ENCODE results near the gene ASB3. TPM values are rescaled to one million over a fixed set of nuclear protein-coding genes. Genes with fewer than 3 reads are reported as not detected.
"Not testable (repeated sequence)": the region's sequence is repeated elsewhere in the genome, so short reads cannot be mapped to it uniquely, and the experiment has no call there.

ASB3 gene
- polyA plus RNA-seq, 5 donors, result 28.3 to 37.6 (median 33.7) TPM

DNA sequence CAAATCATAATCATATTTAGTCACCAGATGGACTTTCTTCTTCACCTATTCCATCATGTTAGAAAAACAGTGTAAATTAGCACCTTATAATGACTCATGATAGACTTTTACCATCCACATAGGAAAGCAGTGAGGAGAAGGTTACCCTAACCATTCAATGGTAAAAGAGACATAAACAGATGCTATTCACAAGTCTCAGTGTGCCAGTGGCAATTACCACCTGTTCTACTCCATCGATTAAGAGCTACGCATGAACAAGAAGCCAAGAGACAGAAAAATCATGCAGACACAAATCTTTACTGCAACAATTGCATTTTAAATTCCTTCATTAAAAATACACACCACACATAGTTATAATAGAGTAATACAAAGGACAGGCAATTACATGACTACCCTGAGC, 125.9 kb downstream of the ASB3 start:
- no peak for DNase-seq

DNA sequence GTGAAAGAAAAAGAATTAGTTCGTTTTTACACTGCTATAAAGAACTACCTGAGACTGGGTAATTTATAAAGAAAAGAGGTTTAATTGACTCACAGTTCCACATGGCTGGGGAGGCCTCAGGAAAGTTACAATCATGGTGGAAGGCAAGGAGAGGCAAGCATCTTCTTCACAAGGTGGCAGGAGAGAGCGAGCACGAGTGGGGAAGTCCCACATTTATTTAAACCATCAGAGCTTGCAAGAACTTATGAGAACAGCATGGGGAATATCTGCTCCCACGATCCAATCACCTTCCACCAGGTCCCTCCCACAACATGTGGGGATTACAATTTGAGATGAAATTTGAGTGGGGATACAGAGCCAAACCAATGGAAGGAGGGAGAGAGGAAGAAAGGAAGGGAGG, 128.3 kb downstream of the ASB3 start:
- not testable (repeated sequence) for DNase-seq

GRCh38 chr2:53655256-53655655, 131.5 kb downstream of the ASB3 start:
- no peak for DNase-seq

- DNase-seq, result no peak
Observed at GRCh38 chr2:53654396-53654795, 132.4 kb downstream of the ASB3 start.

GRCh38 chr2:53652131-53652530, 134.6 kb downstream of the ASB3 start:
- no peak for DNase-seq

DNA sequence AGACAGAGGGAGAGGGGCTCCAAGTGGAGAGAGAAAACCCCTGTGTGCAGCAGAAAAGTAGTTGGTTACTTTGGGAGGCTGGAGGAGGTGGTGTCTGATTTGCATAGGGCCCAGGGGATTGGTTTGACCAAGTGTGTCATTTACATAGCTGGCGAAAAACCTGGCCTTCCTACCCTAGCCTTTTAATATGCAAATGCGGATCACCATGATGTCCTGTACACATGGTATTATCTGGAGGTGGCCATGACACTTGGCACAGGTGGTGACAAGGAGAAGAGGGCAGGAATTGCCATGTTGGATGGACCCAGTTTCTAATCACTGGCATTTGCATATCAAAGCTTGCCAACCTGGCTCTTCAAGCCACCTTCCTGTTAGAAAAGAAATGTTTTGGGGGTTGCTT, 140.0 kb downstream of the ASB3 start:
- no peak for DNase-seq

DNA sequence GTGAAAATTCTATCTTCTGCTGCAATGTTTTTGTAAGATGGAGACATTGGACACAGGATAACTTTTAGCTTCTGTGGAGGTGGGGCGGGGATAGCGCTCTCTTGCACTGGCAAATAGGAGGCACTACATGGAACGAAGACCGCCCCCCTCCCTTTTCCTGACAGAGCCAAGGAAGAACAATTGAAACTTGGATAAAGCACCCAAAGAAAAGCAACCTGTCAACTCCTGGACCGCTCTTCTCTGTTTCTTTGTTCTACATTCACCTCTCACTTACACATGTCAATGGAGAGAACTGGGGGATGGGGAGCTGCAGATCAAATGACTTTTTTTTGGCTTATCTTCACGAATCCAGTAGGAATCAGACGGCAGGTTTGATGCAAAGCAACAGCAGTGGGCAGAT, 145.5 kb downstream of the ASB3 start:
- DNase-seq, result no peak

- DNase-seq, result no peak
Observed at GRCh38 chr2:53640466-53640865, 146.3 kb downstream of the ASB3 start.

- DNase-seq, result no peak
Observed at GRCh38 chr2:53636596-53636995, 150.2 kb downstream of the ASB3 start.

DNA sequence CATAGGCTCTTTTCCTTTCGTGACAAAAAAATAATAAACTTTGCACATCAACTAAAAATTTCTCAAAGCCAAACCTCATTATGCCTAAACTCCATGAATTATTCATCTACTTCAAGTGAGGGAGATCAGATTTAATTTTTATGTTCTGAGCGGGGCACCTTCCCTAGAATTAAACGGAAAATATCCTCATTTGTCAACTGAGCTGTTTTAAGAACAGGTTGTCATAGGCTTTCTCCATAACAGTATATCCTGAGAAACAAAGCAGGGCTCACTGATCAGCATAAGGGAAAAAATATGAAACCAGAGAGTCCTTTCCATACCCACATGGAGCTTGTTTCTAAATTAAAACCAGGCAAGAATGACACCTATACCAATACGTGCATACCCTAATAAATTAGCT, 150.6 kb downstream of the ASB3 start:
- no peak for DNase-seq

DNA sequence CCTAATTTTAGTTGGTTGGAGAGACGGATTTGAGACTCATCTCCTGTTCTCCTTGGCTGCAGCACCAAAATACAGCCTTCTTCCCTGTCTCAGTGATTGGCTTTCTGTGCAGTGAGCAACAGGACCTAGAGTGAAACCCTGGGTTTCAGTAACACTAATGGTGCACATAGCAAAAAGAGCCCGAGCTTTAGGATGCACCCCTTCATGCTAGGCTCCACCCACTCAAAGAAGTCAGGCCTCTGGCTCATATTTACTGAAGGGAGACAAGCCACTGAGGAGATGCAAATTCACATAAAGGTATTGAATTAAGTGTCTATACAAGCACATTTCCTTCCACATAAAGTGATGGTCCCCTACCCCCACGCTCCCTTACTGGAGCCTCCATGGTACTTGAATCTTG, 151.1 kb downstream of the ASB3 start:
- no peak for DNase-seq

DNA sequence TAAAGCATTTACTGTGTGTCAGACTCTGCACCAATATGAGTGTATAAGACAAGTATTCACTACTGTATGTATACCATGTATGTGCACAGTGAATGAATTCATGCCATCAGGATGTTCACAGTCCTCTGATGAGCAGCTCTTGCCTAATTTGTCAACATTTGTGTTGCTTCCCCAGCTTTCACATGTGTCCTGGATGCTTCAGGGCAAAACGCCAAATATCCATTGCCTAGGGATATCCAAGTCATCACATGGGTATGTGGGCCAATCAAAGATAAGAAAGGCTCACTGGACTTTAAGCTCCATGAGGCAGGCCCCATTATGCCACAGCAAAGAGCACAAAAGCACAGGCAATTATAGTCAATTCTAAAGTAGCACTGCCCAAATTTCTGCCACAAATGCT, 153.3 kb downstream of the ASB3 start:
- no peak for DNase-seq

DNA sequence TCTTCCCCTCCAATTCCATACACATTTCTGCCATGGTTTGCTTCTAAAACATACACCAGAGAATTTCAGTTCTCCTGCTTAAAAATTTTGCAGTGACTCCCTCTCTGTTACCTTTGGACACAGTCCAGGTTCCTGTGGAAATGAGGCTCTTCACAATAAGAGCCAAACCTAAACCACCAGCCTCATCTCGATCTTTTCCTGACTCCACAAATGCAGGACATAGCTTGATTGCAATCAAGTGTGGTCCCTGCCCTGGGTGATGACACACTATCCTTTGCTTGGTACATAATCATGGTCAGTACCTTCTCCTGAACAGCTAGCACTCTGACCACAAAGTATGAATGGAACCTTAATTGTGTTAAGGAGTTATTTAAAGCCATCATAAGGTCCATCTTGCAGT, 154.0 kb downstream of the ASB3 start:
- no peak for DNase-seq

DNA sequence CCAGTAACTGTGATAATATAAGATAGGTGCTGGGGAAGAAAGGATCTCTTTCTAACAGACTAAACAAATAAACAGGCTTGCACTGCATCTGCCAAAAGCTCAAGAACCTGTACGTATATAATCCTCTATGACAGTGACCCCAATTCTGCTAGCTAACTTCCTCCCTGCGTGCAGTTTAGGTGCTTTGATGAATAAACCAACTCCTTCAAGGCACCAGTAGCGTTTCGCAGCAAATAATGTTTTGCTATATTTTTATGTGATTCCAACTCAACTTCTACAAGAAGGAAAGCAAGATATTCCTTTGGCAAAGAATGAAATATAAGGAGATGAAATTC, 154.7 kb downstream of the ASB3 start:
- no peak for DNase-seq

GRCh38 chr2:53631313-53632125, 155.2 kb downstream of the ASB3 start:
- no peak for DNase-seq

DNA sequence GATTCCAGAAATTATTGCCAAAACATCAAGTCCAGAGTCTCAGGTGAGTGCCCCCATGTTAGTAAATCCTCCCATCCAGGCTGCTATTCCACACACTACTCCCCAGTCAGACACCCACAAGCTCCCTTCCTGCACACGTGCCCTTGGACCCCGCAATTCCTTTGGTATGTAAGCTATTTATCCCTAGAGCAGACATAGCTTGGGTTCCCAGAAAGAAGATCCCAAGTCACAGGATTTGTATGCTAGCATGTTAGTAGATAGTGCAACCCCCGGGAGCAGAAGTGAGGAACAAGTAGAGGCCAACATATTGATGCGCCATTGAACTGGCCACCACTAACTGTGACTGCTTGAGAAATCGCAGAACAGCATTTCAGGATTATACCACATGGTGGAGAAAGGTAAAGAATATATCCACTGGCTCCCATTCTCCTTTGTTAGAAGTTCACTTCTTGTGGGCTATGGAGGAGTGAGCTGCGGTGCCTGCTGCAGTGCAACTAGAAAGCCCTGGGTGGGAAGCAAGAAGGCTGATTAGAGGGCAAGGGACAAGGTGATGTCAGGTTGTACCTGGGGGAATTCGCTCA, 156.6 kb downstream of the ASB3 start:
- DNase-seq, result no peak

GRCh38 chr2:53629501-53629900, 157.3 kb downstream of the ASB3 start:
- DNase-seq, result no peak

DNA sequence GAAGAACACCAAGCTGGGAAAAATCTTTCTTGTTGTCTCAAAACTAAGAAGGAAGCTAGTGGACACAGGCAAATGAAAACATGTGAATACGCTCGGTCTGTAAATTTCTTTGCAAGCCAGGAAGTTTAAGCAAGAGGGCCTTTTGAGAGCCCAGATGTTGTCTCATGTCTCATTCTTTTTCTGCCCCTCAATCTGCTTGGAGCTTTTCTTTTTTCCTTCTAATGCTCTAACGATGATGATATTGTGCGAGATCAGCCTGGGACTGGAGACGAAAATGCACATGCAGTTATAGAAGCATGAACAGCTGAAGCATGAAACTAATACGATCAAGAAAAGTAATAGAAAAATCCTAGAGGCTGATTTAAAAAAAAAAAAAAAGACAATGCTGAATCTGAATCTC, 157.8 kb downstream of the ASB3 start:
- no peak for DNase-seq

- no peak for DNase-seq
Observed at GRCh38 chr2:53622141-53622540, 164.6 kb downstream of the ASB3 start.

GRCh38 chr2:53620981-53621380, 165.8 kb downstream of the ASB3 start:
- DNase-seq, result no peak
